ENCODE data around the gene CAPS.

The CAPS gene

GRCh38 chr19:5892772-5893275, 21.2 kb upstream of the CAPS start:
- DNase-seq: no peak

- DNase-seq: no peak
These were observed 20.7 kb upstream of the CAPS start for GRCh38 chr19:5893296-5893903.

GRCh38 chr19:5893907-5894703, 19.9 kb upstream of the CAPS start:
- DNase-seq: no peak

GRCh38 chr19:5894704-5895349, 19.2 kb upstream of the CAPS start:
- no peak for DNase-seq

- no peak for DNase-seq
These were observed 18.6 kb upstream of the CAPS start for GRCh38 chr19:5895409-5895808.

GRCh38 chr19:5895890-5896289, 18.2 kb upstream of the CAPS start:
- no peak for DNase-seq

- DNase-seq: no peak
These were observed 17.5 kb upstream of the CAPS start for GRCh38 chr19:5896365-5897076.

GRCh38 chr19:5897189-5897969, 16.7 kb upstream of the CAPS start:
- no peak for DNase-seq

- DNase-seq: no peak
These were observed 14.1 kb upstream of the CAPS start for GRCh38 chr19:5899728-5900526.

GRCh38 chr19:5900976-5901375, 13.1 kb upstream of the CAPS start:
- DNase-seq: no peak

- no peak for DNase-seq
These were observed 10.9 kb upstream of the CAPS start for GRCh38 chr19:5903056-5903623.

- peak; percentile 97 for DNase-seq
These were observed 10.3 kb upstream of the CAPS start, which contains the start of gene NDUFA11 for GRCh38 chr19:5903624-5904351. TSS of gene NDUFA11 (minus strand) at chr19:5903790. CDS start at chr19:5903708, 82 bp downstream.

GRCh38 chr19:5904352-5905113, 9.5 kb upstream of the CAPS start, which contains the start of gene VMAC:
TSS of gene VMAC (plus strand) at chr19:5904872. CDS start at chr19:5904891, 19 bp downstream.
- DNase-seq: peak; percentile 100

GRCh38 chr19:5905114-5905778, 8.8 kb upstream of the CAPS start:
- DNase-seq: no peak

GRCh38 chr19:5907241-5907640, 6.8 kb upstream of the CAPS start:
- DNase-seq: no peak

GRCh38 chr19:5908773-5909442, 5.1 kb upstream of the CAPS start:
- no peak for DNase-seq

GRCh38 chr19:5910638-5910907, 3.5 kb upstream of the CAPS start:
- no peak for DNase-seq

- DNase-seq: no peak
These were observed 2.7 kb upstream of the CAPS start for GRCh38 chr19:5911366-5911765.
